Measurements from ENCODE around the gene RASA1. TPM values are rescaled to one million over a fixed set of nuclear protein-coding genes. Genes with fewer than 3 reads are reported as not detected.

Gene RASA1
- total RNA-seq, 1 experiment from 2014 or later = 8.5 TPM

DNA sequence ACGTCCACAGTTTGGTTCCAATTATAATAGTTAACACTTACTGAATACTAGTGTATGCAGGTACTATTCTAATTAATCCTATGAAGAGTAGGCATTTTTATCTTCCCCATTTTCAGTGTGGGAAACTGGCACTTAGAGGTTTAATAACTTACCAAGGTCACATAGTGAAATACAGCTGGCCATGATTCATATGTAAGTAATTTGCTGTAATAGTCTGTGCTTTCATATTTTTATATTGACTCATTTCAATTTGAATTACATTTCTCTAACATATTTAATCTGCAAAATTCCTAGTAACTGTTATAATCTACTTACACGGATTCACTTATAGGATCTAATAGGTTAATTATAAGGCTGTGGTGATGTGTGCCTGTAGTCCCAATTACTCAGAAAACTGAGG, 125.6 kb downstream of the RASA1 start:
- DNase-seq (ENCODE audit: low spot score) = no peak
- in situ Hi-C loops (cut with HindIII; ENCODE audit: low sequenced_read_pairs) = no loop called here

DNA sequence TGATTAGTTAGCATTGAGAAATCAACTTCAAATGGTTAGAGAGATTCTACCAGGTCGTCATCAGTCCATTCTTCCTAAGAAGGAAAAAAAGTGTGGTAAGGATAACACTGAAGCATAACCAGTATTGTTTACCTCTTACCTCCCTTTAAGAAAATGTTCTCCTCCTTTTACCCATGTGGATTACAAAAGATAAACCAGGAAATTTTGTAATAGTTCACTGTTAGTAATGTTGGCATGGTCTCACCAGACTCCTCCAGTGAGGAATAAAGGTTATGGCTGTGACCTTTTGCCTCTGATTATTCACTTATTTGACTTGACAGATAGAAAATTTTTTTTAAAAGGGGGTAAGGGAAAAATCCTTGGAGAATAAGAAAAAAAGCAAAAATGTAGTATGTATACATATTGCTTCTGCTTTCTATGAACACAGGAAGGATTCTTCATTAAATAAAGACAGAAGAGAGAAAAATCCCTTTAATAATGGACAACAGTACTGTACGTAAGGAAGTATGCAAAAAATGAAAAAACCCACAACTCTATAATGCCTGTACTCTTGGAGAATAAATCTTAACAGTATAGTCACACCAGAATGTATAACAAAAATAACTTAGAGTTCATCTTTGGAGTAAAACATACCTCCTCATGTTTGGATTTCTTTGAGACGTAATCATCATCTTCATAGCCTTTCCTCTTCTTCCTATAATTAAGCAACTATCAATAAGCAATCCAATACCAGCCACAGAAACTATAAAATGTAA, 126.9 kb downstream of the RASA1 start:
- DNase-seq (ENCODE audit: low spot score) = no peak
- in situ Hi-C loops (cut with HindIII; ENCODE audit: low sequenced_read_pairs) = no loop called here

GRCh38 chr5:87398981-87399614, 131.4 kb downstream of the RASA1 start:
- in situ Hi-C loops (cut with HindIII; ENCODE audit: low sequenced_read_pairs) = no loop called here
- no peak for DNase-seq (ENCODE audit: low spot score)

GRCh38 chr5:87399720-87400119, 132.0 kb downstream of the RASA1 start:
- no peak for DNase-seq (ENCODE audit: low spot score)
- in situ Hi-C loops (cut with HindIII; ENCODE audit: low sequenced_read_pairs) = no loop called here

- DNase-seq (ENCODE audit: low spot score) = peak; percentile 58
- in situ Hi-C loops (cut with HindIII; ENCODE audit: low sequenced_read_pairs) = no loop called here
These were observed 132.7 kb downstream of the RASA1 start for GRCh38 chr5:87400305-87400899.

GRCh38 chr5:87401626-87402025, 133.9 kb downstream of the RASA1 start:
- in situ Hi-C loops (cut with HindIII; ENCODE audit: low sequenced_read_pairs) = no loop called here
- DNase-seq (ENCODE audit: low spot score) = no peak

- in situ Hi-C loops (cut with HindIII; ENCODE audit: low sequenced_read_pairs) = no loop called here
- DNase-seq (ENCODE audit: low spot score) = no peak
These were observed 135.7 kb downstream of the RASA1 start for GRCh38 chr5:87403409-87403808.

DNA sequence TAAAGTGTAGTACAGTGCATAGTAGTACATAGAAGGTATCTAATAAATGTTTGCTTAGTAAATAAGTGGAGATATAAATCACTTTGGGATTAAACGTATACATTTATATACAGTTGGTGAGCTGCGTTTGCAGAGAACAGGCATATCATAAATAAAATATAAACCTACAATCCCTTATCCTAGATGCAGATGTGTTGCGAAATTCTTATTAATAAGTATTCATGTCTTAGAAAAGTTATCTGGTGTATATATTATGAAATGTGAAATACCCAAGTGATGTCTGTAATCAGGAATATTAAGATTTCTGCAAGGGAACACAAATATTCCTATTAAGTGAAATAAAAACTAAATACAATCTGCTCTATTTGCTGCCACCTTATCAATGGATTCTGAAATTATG, 136.2 kb downstream of the RASA1 start:
- in situ Hi-C loops (cut with HindIII; ENCODE audit: low sequenced_read_pairs) = no loop called here
- DNase-seq (ENCODE audit: low spot score) = no peak

- no peak for DNase-seq (ENCODE audit: low spot score)
- in situ Hi-C loops (cut with HindIII; ENCODE audit: low sequenced_read_pairs) = no loop called here
These were observed 136.7 kb downstream of the RASA1 start for GRCh38 chr5:87404359-87404758.

DNA sequence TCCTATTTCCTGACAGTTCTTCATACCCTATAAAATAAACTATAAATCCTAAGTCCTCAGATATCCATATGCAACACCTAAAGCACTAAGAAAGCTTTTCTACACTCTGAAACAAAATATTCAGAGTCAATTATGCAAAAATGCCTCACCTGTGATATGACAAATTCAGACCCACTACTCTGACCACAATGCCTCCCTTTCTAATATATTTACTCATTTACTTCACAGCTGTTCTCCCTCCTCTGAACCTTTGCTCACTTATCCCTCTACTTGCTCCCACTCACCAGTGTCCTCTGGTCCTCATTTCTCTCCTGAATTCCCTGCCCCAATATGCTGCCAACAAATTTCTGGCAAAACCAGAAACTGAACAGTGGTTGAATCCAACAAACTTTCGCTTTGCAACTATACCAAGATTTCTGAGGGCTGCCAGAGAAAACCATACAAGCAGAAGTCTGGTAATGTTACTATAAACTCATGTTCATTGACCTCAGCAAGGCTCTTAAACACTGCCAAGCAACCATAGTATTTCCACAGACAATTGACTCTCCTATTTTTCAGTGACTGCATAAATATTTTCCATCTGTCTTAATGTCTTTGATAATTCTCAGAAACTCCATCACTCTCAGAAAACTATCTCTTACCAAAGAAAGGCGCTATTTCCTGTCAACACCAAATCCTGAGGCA, 137.9 kb downstream of the RASA1 start:
- in situ Hi-C loops (cut with HindIII; ENCODE audit: low sequenced_read_pairs) = no loop called here
- DNase-seq (ENCODE audit: low spot score) = no peak

- in situ Hi-C loops (cut with HindIII; ENCODE audit: low sequenced_read_pairs) = no loop called here
- DNase-seq (ENCODE audit: low spot score) = no peak
These were observed 140.5 kb downstream of the RASA1 start for GRCh38 chr5:87408204-87408603.

- in situ Hi-C loops (cut with HindIII; ENCODE audit: low sequenced_read_pairs) = no loop called here
- no peak for DNase-seq (ENCODE audit: low spot score)
These were observed 143.2 kb downstream of the RASA1 start for GRCh38 chr5:87410931-87411330.

GRCh38 chr5:87411586-87411972, 143.9 kb downstream of the RASA1 start:
- no peak for DNase-seq (ENCODE audit: low spot score)
- in situ Hi-C loops (cut with HindIII; ENCODE audit: low sequenced_read_pairs) = no loop called here

DNA sequence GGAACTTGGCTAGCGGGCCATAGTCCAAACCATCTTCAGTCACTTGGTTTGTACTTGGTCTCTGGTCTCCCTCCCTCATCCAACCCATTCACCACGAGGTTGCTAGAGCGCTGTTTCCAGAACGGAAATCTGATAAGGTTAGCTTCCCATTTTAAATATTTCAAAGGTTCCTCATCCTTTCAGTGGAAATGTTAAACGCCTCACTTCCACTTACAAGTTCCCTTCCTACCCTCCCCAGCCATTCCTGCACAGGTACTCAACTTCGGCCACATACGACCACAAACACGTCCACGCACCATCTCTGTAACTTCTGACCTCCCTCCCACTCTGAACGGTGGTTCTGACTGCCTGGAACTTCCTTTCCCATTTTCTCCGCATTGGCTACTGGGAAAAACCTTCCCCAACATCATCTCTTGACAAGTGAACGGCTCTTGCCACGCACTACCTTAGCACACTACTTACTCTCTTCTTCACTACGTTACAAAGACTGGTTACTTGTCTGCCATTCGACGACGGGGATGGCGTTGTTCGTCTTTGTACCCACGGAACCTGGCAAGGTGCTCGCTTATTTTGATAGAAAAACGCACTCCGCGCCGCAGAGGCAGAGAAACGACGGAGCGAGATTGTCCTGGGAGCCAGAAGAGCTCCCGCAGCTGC, 144.4 kb downstream of the RASA1 start:
- peak; percentile 65 for DNase-seq (ENCODE audit: low spot score)
- in situ Hi-C loops (cut with HindIII; ENCODE audit: low sequenced_read_pairs) = no loop called here

- peak; percentile 100 for DNase-seq (ENCODE audit: low spot score)
- in situ Hi-C loops (cut with HindIII; ENCODE audit: low sequenced_read_pairs) = no loop called here
These were observed 145.1 kb downstream of the RASA1 start, which contains the start of gene CCNH for GRCh38 chr5:87412630-87413342. Gene CCNH, minus strand, starts transcription at chr5:87412930. Its CDS starts 136 bp downstream, at chr5:87412794.

GRCh38 chr5:87413343-87413645, 145.6 kb downstream of the RASA1 start:
- in situ Hi-C loops (cut with HindIII; ENCODE audit: low sequenced_read_pairs) = no loop called here
- DNase-seq (ENCODE audit: low spot score) = no peak

- no peak for DNase-seq (ENCODE audit: low spot score)
- in situ Hi-C loops (cut with HindIII; ENCODE audit: low sequenced_read_pairs) = no loop called here
These were observed 150.8 kb downstream of the RASA1 start for GRCh38 chr5:87418506-87418905.

- in situ Hi-C loops (cut with HindIII; ENCODE audit: low sequenced_read_pairs) = no loop called here
- DNase-seq (ENCODE audit: low spot score) = no peak
These were observed 153.6 kb downstream of the RASA1 start for GRCh38 chr5:87421307-87421706.

- in situ Hi-C loops (cut with HindIII; ENCODE audit: low sequenced_read_pairs) = no loop called here
- DNase-seq (ENCODE audit: low spot score) = no peak
These were observed 156.1 kb downstream of the RASA1 start for GRCh38 chr5:87423755-87424154.

All from G401 (cell line).